Neural progenitor cell (in vitro differentiated cells): Measurements from ENCODE around the gene HAO2. TPM values are rescaled to one million over a fixed set of nuclear protein-coding genes. Genes with fewer than 3 reads are reported as not detected.

Source experiments
- DNase-seq: peaks from one replicate; pipeline ENCODE4 v3.0.0-alpha.2; 2016; ENCODE audit warnings: low spot score
- H2AFZ ChIP-seq: fragments of 200-600 bp; sonication (generic); replicated peaks from 2 replicates; pipeline ENCODE4 v1.6.1; 2016; ENCODE audit warnings: antibody characterized with exemption
- H3F3A ChIP-seq: fragments of 200-600 bp; sonication (generic); 2 replicates; pipeline ENCODE4 v1.6.1; 2016; ENCODE audit warnings: antibody characterized with exemption, low read depth
- H3K27ac ChIP-seq: fragments of 200-600 bp; sonication (generic); 2 replicates; pipeline ENCODE4 v1.5.1; 2016; ENCODE audit warnings: mild to moderate bottlenecking
- H3K27me3 ChIP-seq: fragments of 200-600 bp; sonication (generic); 2 replicates; pipeline ENCODE4 v1.6.1; 2016; ENCODE audit warnings: mild to moderate bottlenecking, moderate library complexity
- H3K36me3 ChIP-seq: fragments of 200-600 bp; sonication (generic); 2 replicates; pipeline ENCODE4 v1.5.1; 2016
- H3K4me1 ChIP-seq: fragments of 200-600 bp; sonication (generic); 2 replicates; pipeline ENCODE4 v1.6.1; 2016; ENCODE audit warnings: mixed run types
- H3K4me2 ChIP-seq: fragments of 200-600 bp; sonication (generic); 2 replicates; pipeline ENCODE4 v1.6.1; 2016
- H3K4me3 ChIP-seq: fragments of 200-600 bp; sonication (generic); 2 replicates; pipeline ENCODE4 v1.5.1; 2016
- H3K79me2 ChIP-seq: fragments of 200-600 bp; sonication (generic); 2 replicates; pipeline ENCODE4 v1.6.1; 2016; ENCODE audit warnings: low read depth
- H3K9ac ChIP-seq: fragments of 200-600 bp; sonication (generic); 2 replicates; pipeline ENCODE4 v1.6.1; 2016
- H3K9me3 ChIP-seq: fragments of 200-600 bp; sonication (generic); 2 replicates; pipeline ENCODE4 v1.5.1; 2016; ENCODE audit warnings: low read depth
- H4K20me1 ChIP-seq: fragments of 200-600 bp; sonication (generic); 2 replicates; pipeline ENCODE4 v1.6.1; 2016; ENCODE audit warnings: low read depth
- H3K27ac Mint-ChIP-seq: 3 replicates; pipeline ENCODE4 v1.8.0; 2021; ENCODE audit warnings: mixed read lengths
- H3K27me3 Mint-ChIP-seq: 2 replicates; pipeline ENCODE4 v1.8.0; 2022; ENCODE audit warnings: low read depth, mild to moderate bottlenecking, inconsistent platforms, moderate library complexity, mixed read lengths; ENCODE audit not compliant: insufficient read depth
- H3K36me3 Mint-ChIP-seq: 3 replicates; pipeline ENCODE4 v1.8.0; 2021; ENCODE audit warnings: mixed read lengths
- H3K4me1 Mint-ChIP-seq: 3 replicates; pipeline ENCODE4 v1.8.0; 2021; ENCODE audit warnings: mixed read lengths
- H3K4me3 Mint-ChIP-seq: 3 replicates; pipeline ENCODE4 v1.8.0; 2021; ENCODE audit warnings: mild to moderate bottlenecking, moderate library complexity, mixed read lengths
- H3K9me3 Mint-ChIP-seq: 3 replicates; pipeline ENCODE4 v1.8.0; 2020; ENCODE audit warnings: mixed read lengths
- EZH2 ChIP-seq: fragments of 200-600 bp; sonication (generic); IDR thresholded peaks from 2 replicates; pipeline ENCODE4 v1.6.1; 2017; ENCODE audit warnings: antibody characterized with exemption, mild to moderate bottlenecking, moderate library complexity
- EZH2phosphoT487 ChIP-seq: fragments of 200-600 bp; sonication (generic); IDR thresholded peaks from 2 replicates; pipeline ENCODE4 v1.6.1; 2017; ENCODE audit warnings: antibody characterized with exemption
- total RNA-seq: library from RNA; depleted of rRNA; stranded (reverse); fragments of >200 nt; gene quantifications from 2 replicates; pipeline ENCODE4 v1.2.3, GENCODE V29; 2015; ENCODE audit warnings: low replicate concordance
- TF ChIP-seq, protein P1 (sequence below): fragments of 200-600 bp; sonication (generic); IDR thresholded peaks from 2 replicates; pipeline ENCODE4 v1.5.1; 2017; ENCODE audit warnings: antibody characterized with exemption, mild to moderate bottlenecking

The HAO2 gene
- total RNA-seq, 1 donor from 2014 or later: not detected

DNA sequence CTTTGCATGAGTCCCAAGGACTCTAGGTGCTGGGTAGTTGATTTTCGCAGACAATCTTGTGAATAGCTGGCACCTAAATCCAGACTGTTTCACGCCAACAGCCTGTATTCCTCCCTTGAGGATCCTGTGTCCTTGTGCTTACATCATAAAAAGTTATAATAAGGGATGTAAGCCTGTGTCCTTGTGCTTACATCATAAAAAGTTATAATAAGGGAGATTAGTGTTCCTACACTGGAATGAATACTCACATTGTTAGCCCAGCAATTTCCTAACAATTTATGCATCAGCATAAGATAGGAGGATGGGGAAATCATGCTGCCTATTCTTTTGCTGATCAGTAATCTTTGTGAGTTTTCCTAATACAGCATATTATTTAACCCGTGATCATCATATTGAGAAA lies 42.4 kb downstream of the HAO2 start:
- Histone ChIP-seq H3K27me3 (no peaks in the 10 kb centered on the region), H3K36me3 (no peaks in the 10 kb centered on the region), H3K79me2 (no peaks in the 10 kb centered on the region), H3K4me2 (no peak overlapping the region), H3K27ac (no peak overlapping the region), H2AFZ (no peak overlapping the region), H3K9me3 (no peaks in the 10 kb centered on the region), H4K20me1 (no peaks in the 10 kb centered on the region), H3F3A (no peaks in the 10 kb centered on the region), H3K4me1 (no peaks in the 10 kb centered on the region), H3K4me3 (no peak overlapping the region), H3K9ac (no peak overlapping the region)
- H3K36me3 Mint-ChIP-seq: no peaks in the 10 kb centered on the region
- DNase-seq: no peak
- H3K27me3 Mint-ChIP-seq: no peaks in the 10 kb centered on the region
- no peaks in the 10 kb centered on the region for H3K4me1 Mint-ChIP-seq
- no peak overlapping the region for H3K4me3 Mint-ChIP-seq
- no peaks in the 10 kb centered on the region for H3K9me3 Mint-ChIP-seq
- H3K27ac Mint-ChIP-seq: no peak overlapping the region
- TF ChIP-seq EZH2 (no peak), EZH2phosphoT487 (no peak)
- TF ChIP-seq, protein P1, sequence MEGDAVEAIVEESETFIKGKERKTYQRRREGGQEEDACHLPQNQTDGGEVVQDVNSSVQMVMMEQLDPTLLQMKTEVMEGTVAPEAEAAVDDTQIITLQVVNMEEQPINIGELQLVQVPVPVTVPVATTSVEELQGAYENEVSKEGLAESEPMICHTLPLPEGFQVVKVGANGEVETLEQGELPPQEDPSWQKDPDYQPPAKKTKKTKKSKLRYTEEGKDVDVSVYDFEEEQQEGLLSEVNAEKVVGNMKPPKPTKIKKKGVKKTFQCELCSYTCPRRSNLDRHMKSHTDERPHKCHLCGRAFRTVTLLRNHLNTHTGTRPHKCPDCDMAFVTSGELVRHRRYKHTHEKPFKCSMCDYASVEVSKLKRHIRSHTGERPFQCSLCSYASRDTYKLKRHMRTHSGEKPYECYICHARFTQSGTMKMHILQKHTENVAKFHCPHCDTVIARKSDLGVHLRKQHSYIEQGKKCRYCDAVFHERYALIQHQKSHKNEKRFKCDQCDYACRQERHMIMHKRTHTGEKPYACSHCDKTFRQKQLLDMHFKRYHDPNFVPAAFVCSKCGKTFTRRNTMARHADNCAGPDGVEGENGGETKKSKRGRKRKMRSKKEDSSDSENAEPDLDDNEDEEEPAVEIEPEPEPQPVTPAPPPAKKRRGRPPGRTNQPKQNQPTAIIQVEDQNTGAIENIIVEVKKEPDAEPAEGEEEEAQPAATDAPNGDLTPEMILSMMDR: no peak

DNA sequence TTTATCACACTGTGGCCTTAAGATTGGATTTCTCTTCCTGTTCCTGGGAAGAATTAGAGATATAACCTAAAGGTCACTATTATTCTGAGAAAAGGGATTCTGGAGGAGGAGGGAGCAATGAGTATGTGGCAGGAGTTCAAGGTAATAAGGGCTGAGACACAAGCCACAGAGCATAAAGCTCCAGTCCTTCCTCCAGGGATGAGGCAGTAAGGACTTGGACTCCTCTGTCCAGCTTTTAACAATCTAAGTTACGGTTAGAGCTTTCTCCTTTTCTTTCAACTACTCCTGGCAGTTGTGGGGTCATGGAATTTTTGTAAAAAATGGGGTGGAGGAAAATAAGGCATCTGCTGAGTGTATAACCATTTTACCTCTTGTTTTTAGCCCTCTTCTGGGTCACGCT lies 46.4 kb downstream of the HAO2 start, which contains the start of gene HSD3B2:
Gene HSD3B2 (plus strand): TSS at position 201 of the 400 bp plus-strand sequence. CDS start 270 bp downstream, outside the sequence.
- no peak within 1 kb of the TSS for H2AFZ ChIP-seq
- H3K27ac ChIP-seq: no peak within 1 kb of the TSS
- Mint-ChIP-seq H3K27ac (no peak within 1 kb of the TSS), H3K36me3 (no peaks in the 10 kb centered on the region), H3K9me3 (no peaks in the 10 kb centered on the region), H3K27me3 (no peaks in the 10 kb centered on the region), H3K4me1 (no peaks in the 10 kb centered on the region), H3K4me3 (no peak within 1 kb of the TSS)
- H3K9me3 ChIP-seq: no peaks in the 10 kb centered on the region
- no peak for DNase-seq
- H3K4me2 ChIP-seq: no peak within 1 kb of the TSS
- no peaks in the 10 kb centered on the region for H3K36me3 ChIP-seq
- H4K20me1 ChIP-seq: no peaks in the 10 kb centered on the region
- no peaks in the 10 kb centered on the region for H3K79me2 ChIP-seq
- H3K9ac ChIP-seq: no peak within 1 kb of the TSS
- H3K4me3 ChIP-seq: no peak within 1 kb of the TSS
- no peaks in the 10 kb centered on the region for H3K4me1 ChIP-seq
- no peaks in the 10 kb centered on the region for H3F3A ChIP-seq
- H3K27me3 ChIP-seq: no peaks in the 10 kb centered on the region
- TF ChIP-seq EZH2phosphoT487: no peak
- TF ChIP-seq, protein P1: no peak
- no peak for TF ChIP-seq EZH2

DNA sequence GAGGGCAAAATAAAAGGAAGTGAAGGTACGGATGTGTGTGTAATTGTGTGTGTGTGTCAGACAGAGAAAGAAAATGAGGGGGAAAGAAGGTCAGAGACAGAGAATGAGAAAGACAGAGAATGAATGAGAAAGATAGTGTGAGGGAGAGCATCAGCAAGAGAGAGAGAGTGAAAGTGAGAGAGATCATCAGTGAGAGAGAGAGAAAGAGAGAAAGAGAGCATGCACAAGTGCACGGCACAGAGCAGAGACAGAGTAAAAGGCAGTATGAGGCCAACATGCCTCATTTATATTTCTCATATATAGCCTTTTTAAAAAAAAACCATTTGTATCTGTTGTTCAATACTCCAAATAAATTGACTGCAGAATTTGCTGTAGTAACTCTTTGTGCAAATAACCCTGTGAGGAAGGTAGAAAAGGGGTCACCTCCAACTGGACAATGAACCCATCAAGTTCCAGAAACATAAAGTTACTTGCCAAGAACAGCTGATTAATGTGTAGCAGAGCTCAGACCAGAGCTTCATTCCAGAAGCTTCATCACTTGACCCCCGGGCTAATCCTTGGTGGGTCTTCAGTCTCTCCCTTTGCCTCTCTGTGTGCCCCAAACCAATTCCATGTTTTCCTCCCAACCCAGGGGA lies 47.5 kb downstream of the HAO2 start:
- Histone ChIP-seq H4K20me1 (no peaks in the 10 kb centered on the region), H3K9ac (no peak overlapping the region), H3K4me1 (no peaks in the 10 kb centered on the region), H2AFZ (no peak overlapping the region), H3K4me3 (no peak overlapping the region), H3K9me3 (no peaks in the 10 kb centered on the region), H3K36me3 (no peaks in the 10 kb centered on the region), H3K4me2 (no peak overlapping the region), H3F3A (no peaks in the 10 kb centered on the region), H3K79me2 (no peaks in the 10 kb centered on the region), H3K27me3 (no peaks in the 10 kb centered on the region), H3K27ac (no peak overlapping the region)
- Mint-ChIP-seq H3K27ac (no peak overlapping the region), H3K4me3 (no peak overlapping the region), H3K4me1 (no peaks in the 10 kb centered on the region), H3K9me3 (no peaks in the 10 kb centered on the region), H3K27me3 (no peaks in the 10 kb centered on the region), H3K36me3 (no peaks in the 10 kb centered on the region)
- TF ChIP-seq EZH2phosphoT487 (no peak), EZH2 (no peak)
- TF ChIP-seq, protein P1: no peak
- no peak for DNase-seq
